Raji (cell line): ENCODE measurements around the gene GCM1.

Experiments used
- POLR2A ChIP-seq: IDR thresholded peaks from 2 replicates; pipeline ENCODE4 v1.6.1; 2011; ENCODE audit warnings: low read depth, low read length, control low read depth; ENCODE audit not compliant: insufficient read depth

GCM1 gene

DNA sequence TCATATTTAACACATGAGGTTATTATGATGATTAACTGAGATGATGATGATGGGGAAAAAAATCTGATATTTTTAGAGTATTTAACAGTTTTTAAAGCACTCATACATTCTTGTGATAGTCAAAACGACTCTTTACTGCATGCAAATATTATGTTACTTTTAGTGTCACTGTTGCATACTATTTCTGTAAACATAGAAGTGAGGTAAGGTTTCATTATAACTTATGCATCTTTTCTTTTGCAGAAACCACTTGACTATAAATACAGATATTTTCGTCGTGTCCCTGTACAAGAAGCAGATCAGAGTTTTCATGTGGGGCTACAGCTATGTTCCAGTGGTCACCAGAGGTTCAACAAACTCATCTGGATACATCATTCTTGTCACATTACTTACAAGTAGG, 53.4 kb downstream of the GCM1 start:
- no peak for TF ChIP-seq POLR2A

GRCh38 chr6:53090576-53090975, 58.1 kb downstream of the GCM1 start:
- no peak for TF ChIP-seq POLR2A

- TF ChIP-seq POLR2A = no peak
These were observed 58.7 kb downstream of the GCM1 start for GRCh38 chr6:53089948-53090347.

DNA sequence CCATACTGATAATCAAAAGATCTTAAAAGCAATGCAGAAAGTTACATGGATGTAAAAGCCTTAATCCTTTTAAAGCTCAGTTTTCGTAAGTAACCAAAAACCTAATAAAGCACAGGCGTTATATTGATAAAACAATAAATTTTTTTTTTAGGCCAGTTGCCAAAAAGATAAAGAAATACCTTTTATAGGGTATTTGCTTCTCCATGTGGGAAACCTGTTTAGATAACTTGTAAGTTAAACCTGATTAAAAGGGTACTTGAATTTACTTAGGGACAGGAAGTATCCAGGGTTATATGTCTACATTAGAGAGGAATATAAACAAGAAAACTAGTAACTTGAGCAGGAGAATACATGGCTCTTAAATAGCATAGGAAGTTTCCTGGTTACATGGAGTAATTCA, 62.3 kb downstream of the GCM1 start:
- no peak for TF ChIP-seq POLR2A

- TF ChIP-seq POLR2A = no peak
These were observed 67.8 kb downstream of the GCM1 start for GRCh38 chr6:53080813-53081212.
